SK-N-SH (cell line): Measurements from ENCODE around the gene MEX3D. TPM values are rescaled to one million over a fixed set of nuclear protein-coding genes. Genes with fewer than 3 reads are reported as not detected.

ENCODE experiments used
- CTCF ChIA-PET: fragments of 300-600, 350-600 bp; formaldehyde crosslinking; extraction: SDS; loops from one replicate; lab custom pipeline; 2021; lab: Yijun Ruan, JAX
- POLR2A ChIA-PET: fragments of 350-600 bp; sonication (Branson Sonifier 250); formaldehyde crosslinking; extraction: SDS; loops from one replicate; lab custom pipeline; 2020; ENCODE audit warnings: antibody characterized with exemption, inconsistent platforms; lab: Yijun Ruan, JAX
- DNase-seq: peaks from one replicate; pipeline ENCODE4 v3.0.0; 2012
- H2AFZ ChIP-seq: fragments of 200-600 bp; sonication (generic); 2 replicates; pipeline ENCODE4 v1.8.1; 2016; ENCODE audit warnings: antibody characterized with exemption, mild to moderate bottlenecking, low read depth
- H3F3A ChIP-seq: fragments of 200-600 bp; sonication (generic); replicated peaks from 2 replicates; pipeline ENCODE3; 2016; ENCODE audit warnings: antibody characterized with exemption, mild to moderate bottlenecking; ENCODE audit not compliant: insufficient read depth
- H3K27ac ChIP-seq, 2 experiments: fragments of 200-500 bp in 1 of 2; fragments of 200-600 bp in 1 of 2; sonication (Bioruptor generic) in 1 of 2; sonication (generic), shearing (Covaris generic) in 1 of 2; 2 replicates each; pipeline versions ENCODE4 v1.5.1 to v1.6.1; 2014 to 2016; ENCODE audit warnings: low read depth in 2 of 2, inconsistent platforms in 1 of 2, low read length in 1 of 2, mild to moderate bottlenecking in 1 of 2, mixed read lengths in 1 of 2
- H3K27me3 ChIP-seq: fragments of 200-600 bp; sonication (generic), shearing (Covaris generic); 2 replicates; pipeline ENCODE4 v1.6.1; 2016; ENCODE audit warnings: mixed run types; ENCODE audit not compliant: insufficient read depth
- H3K36me3 ChIP-seq, 2 experiments: fragments of 200-500 bp in 1 of 2; fragments of 200-600 bp in 1 of 2; sonication (Bioruptor generic) in 1 of 2; sonication (generic) in 1 of 2; replicated peaks in 1 of 2; 2 replicates each; pipeline versions ENCODE3 to v1.5.1; 2014 to 2016; ENCODE audit warnings: low read length in 1 of 2, mild to moderate bottlenecking in 1 of 2; ENCODE audit not compliant: insufficient read depth in 2 of 2, control insufficient read depth in 1 of 2
- H3K4me1 ChIP-seq, 2 experiments: fragments of 200-500 bp in 1 of 2; fragments of 200-600 bp in 1 of 2; sonication (Bioruptor generic) in 1 of 2; sonication (generic), shearing (Covaris generic) in 1 of 2; 2 replicates each; pipeline versions ENCODE4 v1.5.1 to v1.6.1; 2014 to 2016; ENCODE audit warnings: low read depth in 1 of 2, low read length in 1 of 2, mixed run types in 1 of 2; ENCODE audit not compliant: insufficient read depth in 2 of 2, control insufficient read depth in 1 of 2
- H3K4me2 ChIP-seq: fragments of 200-600 bp; sonication (generic), shearing (Covaris generic); 2 replicates; pipeline ENCODE4 v1.6.1; 2017; ENCODE audit warnings: mixed run types
- H3K4me3 ChIP-seq, 2 experiments: fragments of 200-500 bp in 1 of 2; fragments of 200-600 bp in 1 of 2; sonication (Bioruptor generic) in 1 of 2; sonication (generic), shearing (Covaris generic) in 1 of 2; 2 replicates each; pipeline versions ENCODE4 v1.5.1 to v1.8.1; 2014 to 2016; ENCODE audit warnings: low read depth in 2 of 2, inconsistent platforms in 1 of 2, low read length in 1 of 2, mild to moderate bottlenecking in 1 of 2, mixed read lengths in 1 of 2, moderate library complexity in 1 of 2
- H3K79me2 ChIP-seq: fragments of 200-600 bp; sonication (generic); 2 replicates; pipeline ENCODE4 v1.8.1; 2017; ENCODE audit warnings: mild to moderate bottlenecking; ENCODE audit not compliant: insufficient read depth
- H3K9ac ChIP-seq: fragments of 200-600 bp; sonication (generic); 2 replicates; pipeline ENCODE4 v1.6.1; 2017; ENCODE audit warnings: mixed run types
- H3K9me2 ChIP-seq: fragments of 200-600 bp; sonication (generic); 2 replicates; pipeline ENCODE4 v1.6.1; 2017; ENCODE audit warnings: mixed run types
- H3K9me3 ChIP-seq: fragments of 200-600 bp; sonication (generic); 2 replicates; pipeline ENCODE4 v1.6.1; 2017; ENCODE audit warnings: mixed run types, mild to moderate bottlenecking, moderate library complexity
- H4K20me1 ChIP-seq: fragments of 200-600 bp; sonication (generic); 2 replicates; pipeline ENCODE4 v1.6.1; 2017; ENCODE audit warnings: mild to moderate bottlenecking, mixed run types; ENCODE audit not compliant: insufficient read depth
- CHD2 ChIP-seq: fragments of 150-350 bp; IDR thresholded peaks from 2 replicates; pipeline ENCODE4 v1.6.1; 2018; ENCODE audit warnings: low read length; ENCODE audit not compliant: partially characterized antibody
- FOXM1 ChIP-seq: IDR thresholded peaks from 2 replicates; pipeline ENCODE4 v1.4.0; 2012; ENCODE audit warnings: low read depth, mild to moderate bottlenecking
- GATA2 ChIP-seq: sonication (generic); formaldehyde crosslinking; IDR thresholded peaks from 2 replicates; pipeline ENCODE4 v1.5.0; 2020; ENCODE audit warnings: mild to moderate bottlenecking, missing genetic modification reagents
- IRF3 ChIP-seq: fragments of 150-350 bp; IDR thresholded peaks from 2 replicates; pipeline ENCODE4 v1.6.1; 2016; ENCODE audit warnings: mild to moderate bottlenecking, low read depth, low read length
- JUND ChIP-seq: IDR thresholded peaks from 2 replicates; pipeline ENCODE4 v1.4.0; 2012
- MAX ChIP-seq: IDR thresholded peaks from 2 replicates; pipeline ENCODE4 v1.4.0; 2012; ENCODE audit warnings: low read depth
- MXI1 ChIP-seq: IDR thresholded peaks from 2 replicates; pipeline ENCODE4 v1.6.1; 2012; ENCODE audit warnings: mild to moderate bottlenecking, low read depth, low read length, improper control_type of control experiment
- NRF1 ChIP-seq: IDR thresholded peaks from 2 replicates; pipeline ENCODE4 v1.6.1; 2012; ENCODE audit warnings: low read depth, mild to moderate bottlenecking, low read length
- POLR2AphosphoS5 ChIP-seq: IDR thresholded peaks from 2 replicates; pipeline ENCODE4 v1.6.1; 2012; ENCODE audit warnings: low read depth, low read length
- REST ChIP-seq: IDR thresholded peaks from 2 replicates; pipeline ENCODE4 v1.6.1; 2012; ENCODE audit warnings: mild to moderate bottlenecking, low read depth, low read length, moderate library complexity
- RXRA ChIP-seq: IDR thresholded peaks from 2 replicates; pipeline ENCODE4 v1.4.0; 2012; ENCODE audit warnings: low read depth, mild to moderate bottlenecking, borderline replicate concordance
- SMC3 ChIP-seq: IDR thresholded peaks from 2 replicates; pipeline ENCODE4 v1.6.1; 2012; ENCODE audit warnings: low read depth, low read length, improper control_type of control experiment
- TCF12 ChIP-seq: IDR thresholded peaks from 2 replicates; pipeline ENCODE4 v1.4.0; 2012
- TEAD4 ChIP-seq: IDR thresholded peaks from 2 replicates; pipeline ENCODE4 v1.4.0; 2012; ENCODE audit warnings: mild to moderate bottlenecking, borderline replicate concordance; ENCODE audit not compliant: insufficient read depth
- ZBTB33 ChIP-seq: IDR thresholded peaks from 2 replicates; pipeline ENCODE4 v1.4.0; 2012; ENCODE audit warnings: low read depth, borderline replicate concordance
- WGBS: methylation state at CpG from one replicate; pipeline ENCODE4 v1.1.6; 2017; ENCODE audit warnings: low lambda C conversion rate; 5-methylcytosine and 5-hydroxymethylcytosine counted together
- polyA plus RNA-seq, 3 experiments: library from polyadenylated mRNA; depleted of rRNA; stranded (reverse); fragments of >200 nt; gene quantifications; 2 replicates each; pipeline ENCODE4 v1.2.3, GENCODE V29; 2012
- TF ChIP-seq, protein P1 (sequence below): IDR thresholded peaks from 2 replicates; pipeline ENCODE4; 2012

Gene MEX3D
- polyA plus RNA-seq, 1 of the 3 experiments (the other 2 are of a cell fraction): 14.9 TPM

- Histone ChIP-seq H3F3A (peaks cover 5% of the 10 kb centered on the region), H3K9me3 (no peaks in the 10 kb centered on the region), H3K4me1 (no peaks in the 10 kb centered on the region), H3K27me3 (no peaks in the 10 kb centered on the region), H3K36me3 (peaks cover 3 to 29% of the 10 kb centered on the region in 2 experiments), H3K4me3 (no peak overlapping the region), H3K4me2 (no peak overlapping the region), H3K79me2 (no peaks in the 10 kb centered on the region; the same call in 1 of the 2 replicates), H4K20me1 (no peaks in the 10 kb centered on the region), H2AFZ (no peak overlapping the region), H3K27ac (no peak overlapping the region), H3K9ac (no peak overlapping the region), H3K9me2 (no peaks in the 10 kb centered on the region)
- ChIA-PET POLR2A (interaction anchor here (0.9 kb wide), 1 partner anchor 13 kb away, joined by 4 read pairs; no protein-coding TSS in a partner anchor), CTCF (interaction anchor here (1.1 to 3.4 kb wide), 4 partner anchors 9 to 249 kb away, joined by 3 to 18 read pairs (median 4); partner anchors contain the start of gene MEX3D)
- TF ChIP-seq GATA2 (CRISPR knock-in tag) (no peak), SMC3 (no peak), NRF1 (no peak), TEAD4 (no peak), FOXM1 (no peak), CHD2 (no peak)
- DNase-seq: no peak
- WGBS: 94% methylated on average over 22 of the region's 41 CpGs
These were observed 9.2 kb upstream of the MEX3D start for GRCh38 chr19:1577090-1577928.

- Histone ChIP-seq H3K4me3 (no peak overlapping the region), H3F3A (peaks cover 5% of the 10 kb centered on the region), H3K9me3 (no peaks in the 10 kb centered on the region), H3K4me1 (no peaks in the 10 kb centered on the region), H3K27me3 (no peaks in the 10 kb centered on the region), H3K36me3 (peaks cover 3 to 26% of the 10 kb centered on the region in 2 experiments), H2AFZ (no peak overlapping the region), H3K79me2 (no peaks in the 10 kb centered on the region; the same call in 1 of the 2 replicates), H3K9me2 (no peaks in the 10 kb centered on the region), H4K20me1 (no peaks in the 10 kb centered on the region), H3K9ac (no peak overlapping the region), H3K4me2 (no peak overlapping the region), H3K27ac (no peak overlapping the region)
- no peak for DNase-seq
- POLR2A ChIA-PET: interaction anchor here (1.3 kb wide), 1 partner anchor 10 kb away, joined by 3 read pairs; no protein-coding TSS in a partner anchor
- WGBS: 96% methylated on average over 9 of the region's 30 CpGs
- CTCF ChIA-PET: interaction anchor here (1.1 to 3.4 kb wide), 3 partner anchors 9 to 31 kb away, joined by 3 to 18 read pairs (median 4); partner anchors contain the start of gene MEX3D
- TF ChIP-seq POLR2AphosphoS5 (no peak), JUND (no peak), REST (no peak), ZBTB33 (no peak), RXRA (no peak), FOXM1 (no peak), IRF3 (no peak), NRF1 (no peak), TCF12 (no peak), MXI1 (no peak), MAX (no peak)
- TF ChIP-seq, protein P1, sequence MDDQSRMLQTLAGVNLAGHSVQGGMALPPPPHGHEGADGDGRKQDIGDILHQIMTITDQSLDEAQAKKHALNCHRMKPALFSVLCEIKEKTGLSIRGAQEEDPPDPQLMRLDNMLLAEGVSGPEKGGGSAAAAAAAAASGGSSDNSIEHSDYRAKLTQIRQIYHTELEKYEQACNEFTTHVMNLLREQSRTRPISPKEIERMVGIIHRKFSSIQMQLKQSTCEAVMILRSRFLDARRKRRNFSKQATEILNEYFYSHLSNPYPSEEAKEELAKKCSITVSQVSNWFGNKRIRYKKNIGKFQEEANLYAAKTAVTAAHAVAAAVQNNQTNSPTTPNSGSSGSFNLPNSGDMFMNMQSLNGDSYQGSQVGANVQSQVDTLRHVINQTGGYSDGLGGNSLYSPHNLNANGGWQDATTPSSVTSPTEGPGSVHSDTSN: no peak
These were observed 8.3 kb upstream of the MEX3D start for GRCh38 chr19:1576242-1577089.
